ENCODE measurements around the gene ZMYM3. TPM values are rescaled to one million over a fixed set of nuclear protein-coding genes. Genes with fewer than 3 reads are reported as not detected.
A peak's percentile ranks its signal among the peaks of the same experiment; 100 is the strongest.

Gene ZMYM3
- total and polyA plus RNA-seq, 9 of the 15 experiments (the other 6 are each of a cell fraction or from before 2014, with no cell fraction given): 4.3 to 36.3 (median 16.8) TPM

DNA sequence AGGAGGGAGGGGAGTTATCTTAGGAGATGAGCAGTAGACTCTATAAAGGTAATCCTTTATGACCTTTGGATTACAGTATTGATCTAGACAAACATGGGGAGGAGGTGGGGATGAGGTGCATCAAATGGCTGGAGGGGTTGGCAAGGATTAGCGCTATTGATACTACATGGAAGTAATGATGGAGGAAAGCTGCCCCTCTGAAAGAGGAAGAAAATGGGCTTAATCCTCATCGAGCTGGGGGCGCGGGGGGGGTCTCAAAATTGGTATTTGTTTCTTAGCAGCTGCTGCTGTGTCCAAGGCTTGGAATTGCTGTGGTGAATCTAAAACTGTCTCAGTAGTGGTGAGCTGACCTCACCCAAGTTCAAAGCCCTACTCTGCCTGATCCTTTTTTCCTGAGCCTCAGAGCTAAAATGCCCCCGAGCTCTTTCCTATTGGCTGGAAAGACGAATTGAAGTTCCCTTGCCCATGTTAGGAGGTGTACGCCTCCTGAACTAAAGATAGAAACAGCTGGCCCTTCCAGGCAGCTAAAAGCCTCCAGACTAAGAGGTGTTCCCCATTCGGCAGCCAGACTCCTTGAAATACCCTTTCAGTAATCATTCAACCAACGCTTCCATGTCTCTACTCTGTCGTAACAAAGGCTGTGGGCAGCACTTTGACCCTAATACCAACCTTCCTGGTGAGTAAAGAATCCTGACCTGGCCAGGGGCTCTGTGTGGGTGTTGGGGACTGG is 47.4 kb upstream of the ZMYM3 start, which contains the start of gene ITGB1BP2 (continued):
- TF ChIP-seq ZNF436 (CRISPR knock-in tag; IDR thresholded peaks at IDR 0.05) (no peak), SRF (CRISPR knock-in tag; IDR thresholded peaks at IDR 0.05) (peak in 1 of 2 experiments; percentile 88; a peak in 2 of 4 replicates), CBFB (CRISPR knock-in tag; IDR thresholded peaks at IDR 0.05) (no peak), POLR2A (conservative IDR thresholded peaks at IDR 0.05) (peak; percentile 61), TRIM28 (IDR thresholded peaks at IDR 0.05) (no peak), MAZ (CRISPR knock-in tag; conservative IDR thresholded peaks at IDR 0.05 in 1 of 2, IDR thresholded peaks at IDR 0.05 in 1 of 2) (0 out of 4 replicates have a peak, but pooled peaks of 1 of the 2 experiments have one; percentile 34), SMARCA5 (IDR thresholded peaks at IDR 0.05) (no peak), KAT8 (IDR thresholded peaks at IDR 0.05; ENCODE audit: low read depth) (no peak), NFXL1 (CRISPR knock-in tag; IDR thresholded peaks at IDR 0.05) (no peak), FIP1L1 (IDR thresholded peaks at IDR 0.05; ENCODE audit: low read depth, low read length, poor library complexity, severe bottlenecking) (no peak), ZNF224 (CRISPR knock-in tag; IDR thresholded peaks at IDR 0.05) (no peak), ELF4 (CRISPR knock-in tag; IDR thresholded peaks at IDR 0.05) (no peak), SETDB1 (IDR thresholded peaks at IDR 0.05; ENCODE audit: low read length) (no peak), SLC30A9 (CRISPR knock-in tag; IDR thresholded peaks at IDR 0.05) (no peak), TCFL5 (CRISPR knock-in tag; conservative IDR thresholded peaks at IDR 0.05) (no peak), MCM3 (IDR thresholded peaks at IDR 0.05) (no peak), FOXK2 (conservative IDR thresholded peaks at IDR 0.05 in 1 of 2, IDR thresholded peaks at IDR 0.05 in 1 of 2; ENCODE audit: low read depth in 2 of 2) (no peak)
- TF ChIP-seq, protein P1, sequence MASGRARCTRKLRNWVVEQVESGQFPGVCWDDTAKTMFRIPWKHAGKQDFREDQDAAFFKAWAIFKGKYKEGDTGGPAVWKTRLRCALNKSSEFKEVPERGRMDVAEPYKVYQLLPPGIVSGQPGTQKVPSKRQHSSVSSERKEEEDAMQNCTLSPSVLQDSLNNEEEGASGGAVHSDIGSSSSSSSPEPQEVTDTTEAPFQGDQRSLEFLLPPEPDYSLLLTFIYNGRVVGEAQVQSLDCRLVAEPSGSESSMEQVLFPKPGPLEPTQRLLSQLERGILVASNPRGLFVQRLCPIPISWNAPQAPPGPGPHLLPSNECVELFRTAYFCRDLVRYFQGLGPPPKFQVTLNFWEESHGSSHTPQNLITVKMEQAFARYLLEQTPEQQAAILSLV (tag; IDR thresholded peaks at IDR 0.05): no peak
- TF ChIP-seq, protein P2, sequence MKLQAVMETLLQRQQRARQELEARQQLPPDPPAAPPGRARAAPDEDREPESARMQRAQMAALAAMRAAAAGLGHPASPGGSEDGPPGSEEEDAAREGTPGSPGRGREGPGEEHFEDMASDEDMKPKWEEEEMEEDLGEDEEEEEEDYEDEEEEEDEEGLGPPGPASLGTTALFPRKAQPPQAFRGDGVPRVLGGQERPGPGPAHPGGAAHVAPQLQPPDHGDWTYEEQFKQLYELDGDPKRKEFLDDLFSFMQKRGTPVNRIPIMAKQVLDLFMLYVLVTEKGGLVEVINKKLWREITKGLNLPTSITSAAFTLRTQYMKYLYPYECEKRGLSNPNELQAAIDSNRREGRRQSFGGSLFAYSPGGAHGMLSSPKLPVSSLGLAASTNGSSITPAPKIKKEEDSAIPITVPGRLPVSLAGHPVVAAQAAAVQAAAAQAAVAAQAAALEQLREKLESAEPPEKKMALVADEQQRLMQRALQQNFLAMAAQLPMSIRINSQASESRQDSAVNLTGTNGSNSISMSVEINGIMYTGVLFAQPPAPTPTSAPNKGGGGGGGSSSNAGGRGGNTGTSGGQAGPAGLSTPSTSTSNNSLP (IDR thresholded peaks at IDR 0.05; ENCODE audit: borderline replicate concordance, low read depth, low read length): no peak
- TF ChIP-seq, protein P3, sequence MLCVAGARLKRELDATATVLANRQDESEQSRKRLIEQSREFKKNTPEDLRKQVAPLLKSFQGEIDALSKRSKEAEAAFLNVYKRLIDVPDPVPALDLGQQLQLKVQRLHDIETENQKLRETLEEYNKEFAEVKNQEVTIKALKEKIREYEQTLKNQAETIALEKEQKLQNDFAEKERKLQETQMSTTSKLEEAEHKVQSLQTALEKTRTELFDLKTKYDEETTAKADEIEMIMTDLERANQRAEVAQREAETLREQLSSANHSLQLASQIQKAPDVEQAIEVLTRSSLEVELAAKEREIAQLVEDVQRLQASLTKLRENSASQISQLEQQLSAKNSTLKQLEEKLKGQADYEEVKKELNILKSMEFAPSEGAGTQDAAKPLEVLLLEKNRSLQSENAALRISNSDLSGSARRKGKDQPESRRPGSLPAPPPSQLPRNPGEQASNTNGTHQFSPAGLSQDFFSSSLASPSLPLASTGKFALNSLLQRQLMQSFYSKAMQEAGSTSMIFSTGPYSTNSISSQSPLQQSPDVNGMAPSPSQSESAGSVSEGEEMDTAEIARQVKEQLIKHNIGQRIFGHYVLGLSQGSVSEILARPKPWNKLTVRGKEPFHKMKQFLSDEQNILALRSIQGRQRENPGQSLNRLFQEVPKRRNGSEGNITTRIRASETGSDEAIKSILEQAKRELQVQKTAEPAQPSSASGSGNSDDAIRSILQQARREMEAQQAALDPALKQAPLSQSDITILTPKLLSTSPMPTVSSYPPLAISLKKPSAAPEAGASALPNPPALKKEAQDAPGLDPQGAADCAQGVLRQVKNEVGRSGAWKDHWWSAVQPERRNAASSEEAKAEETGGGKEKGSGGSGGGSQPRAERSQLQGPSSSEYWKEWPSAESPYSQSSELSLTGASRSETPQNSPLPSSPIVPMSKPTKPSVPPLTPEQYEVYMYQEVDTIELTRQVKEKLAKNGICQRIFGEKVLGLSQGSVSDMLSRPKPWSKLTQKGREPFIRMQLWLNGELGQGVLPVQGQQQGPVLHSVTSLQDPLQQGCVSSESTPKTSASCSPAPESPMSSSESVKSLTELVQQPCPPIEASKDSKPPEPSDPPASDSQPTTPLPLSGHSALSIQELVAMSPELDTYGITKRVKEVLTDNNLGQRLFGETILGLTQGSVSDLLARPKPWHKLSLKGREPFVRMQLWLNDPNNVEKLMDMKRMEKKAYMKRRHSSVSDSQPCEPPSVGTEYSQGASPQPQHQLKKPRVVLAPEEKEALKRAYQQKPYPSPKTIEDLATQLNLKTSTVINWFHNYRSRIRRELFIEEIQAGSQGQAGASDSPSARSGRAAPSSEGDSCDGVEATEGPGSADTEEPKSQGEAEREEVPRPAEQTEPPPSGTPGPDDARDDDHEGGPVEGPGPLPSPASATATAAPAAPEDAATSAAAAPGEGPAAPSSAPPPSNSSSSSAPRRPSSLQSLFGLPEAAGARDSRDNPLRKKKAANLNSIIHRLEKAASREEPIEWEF (CRISPR knock-in tag; IDR thresholded peaks at IDR 0.05): no peak
- TF ChIP-seq, protein P4, sequence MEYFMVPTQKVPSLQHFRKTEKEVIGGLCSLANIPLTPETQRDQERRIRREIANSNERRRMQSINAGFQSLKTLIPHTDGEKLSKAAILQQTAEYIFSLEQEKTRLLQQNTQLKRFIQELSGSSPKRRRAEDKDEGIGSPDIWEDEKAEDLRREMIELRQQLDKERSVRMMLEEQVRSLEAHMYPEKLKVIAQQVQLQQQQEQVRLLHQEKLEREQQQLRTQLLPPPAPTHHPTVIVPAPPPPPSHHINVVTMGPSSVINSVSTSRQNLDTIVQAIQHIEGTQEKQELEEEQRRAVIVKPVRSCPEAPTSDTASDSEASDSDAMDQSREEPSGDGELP (CRISPR knock-in tag; IDR thresholded peaks at IDR 0.05; ENCODE audit: borderline replicate concordance): peak; percentile 56

Data from K562 (cell line).